K562 treated with DMSO at 1 percent for 24 hours (cell line): ENCODE results near the gene SOS1. TPM values are rescaled to one million over a fixed set of nuclear protein-coding genes. Genes with fewer than 3 reads are reported as not detected.

ENCODE experiments used
- total RNA-seq: library from RNA; unstranded; fragments of 300-600 nt; gene quantifications from 2 replicates; pipeline ENCODE4 v1.2.3, GENCODE V29; 2022; ENCODE audit warnings: low read depth; ENCODE audit not compliant: insufficient read depth

SOS1 gene
- total RNA-seq: 6.3 and 8.3 TPM in 2 replicates

GRCh38 chr2:39120771-39121522 lies at the start of gene SOS1:
TSS of gene SOS1 (minus strand) at chr2:39121051. CDS start at chr2:39120422, 629 bp downstream.

Other genes with a start within 250 kb of the SOS1 start
- gene DHX57, start 245.1 kb downstream of the SOS1 start, total RNA-seq: 8.7 and 10.0 TPM in 2 replicates
- gene MORN2, start 245.1 kb downstream of the SOS1 start, total RNA-seq: 6.8 and 14.4 TPM in 2 replicates
- gene ARHGEF33, start 231.2 kb downstream of the SOS1 start, total RNA-seq: not detected in 2 replicates
- not detected in 2 replicates for gene CDKL4, start 122.9 kb upstream of the SOS1 start, total RNA-seq